ENCODE results near the gene CHAC1. TPM values are rescaled to one million over a fixed set of nuclear protein-coding genes. Genes with fewer than 3 reads are reported as not detected.

The CHAC1 gene
- polyA plus RNA-seq, 1 donor from 2014 or later, result 3.6 TPM

DNA sequence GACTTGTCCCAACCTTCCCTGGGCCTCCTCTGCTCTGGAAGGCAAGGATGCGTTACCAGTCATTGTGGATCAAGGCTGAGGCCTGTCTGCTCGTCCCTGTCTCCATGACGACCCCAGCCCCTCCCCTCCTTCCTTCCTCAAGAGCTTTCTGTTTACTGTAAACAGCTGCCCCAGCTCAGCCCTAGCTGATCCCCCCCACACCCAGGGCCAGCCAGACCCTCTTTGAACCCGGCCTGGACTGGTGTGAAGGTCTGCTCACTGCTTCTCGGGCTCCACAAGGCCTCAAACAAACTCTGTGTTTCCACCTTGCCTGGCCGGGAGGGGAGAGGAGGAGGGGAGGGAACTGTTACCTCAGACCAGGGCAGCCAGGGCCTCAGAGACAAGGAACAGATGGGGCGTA, 42.1 kb upstream of the CHAC1 start:
- H3K4me3 ChIP-seq (ENCODE audit: low read length), result no peak overlapping the region
- no peaks in the 10 kb centered on the region for H3K79me2 ChIP-seq (replicated peaks; ENCODE audit: insufficient read depth, low read length)
- H4K20me1 ChIP-seq (ENCODE audit: insufficient read depth), result no peaks in the 10 kb centered on the region
- no peak overlapping the region for H3K4me2 ChIP-seq (ENCODE audit: low read length)
- H3K27me3 ChIP-seq (ENCODE audit: insufficient read depth, low read depth, low read length), result no peaks in the 10 kb centered on the region
- H3K36me3 ChIP-seq (ENCODE audit: insufficient read depth, low read length), result no peaks in the 10 kb centered on the region
- H3K9me3 ChIP-seq (ENCODE audit: low read length), result no peaks in the 10 kb centered on the region
- H3K27ac ChIP-seq (ENCODE audit: low read length), result no peak overlapping the region
- TF ChIP-seq EP300 (conservative IDR thresholded peaks at IDR 0.05; ENCODE audit: poor library complexity, severe bottlenecking) (no peak), RAD21 (conservative IDR thresholded peaks at IDR 0.05) (no peak), TAF1 (IDR thresholded peaks at IDR 0.05; ENCODE audit: low read depth) (no peak), POLR2AphosphoS5 (IDR thresholded peaks at IDR 0.05) (no peak), EZH2 (IDR thresholded peaks at IDR 0.05; ENCODE audit: borderline replicate concordance, insufficient read depth, low read length, poor library complexity, severe bottlenecking) (no peak), SMC3 (conservative IDR thresholded peaks at IDR 0.05; ENCODE audit: poor library complexity) (no peak), MXI1 (conservative IDR thresholded peaks at IDR 0.05; ENCODE audit: poor library complexity, severe bottlenecking) (no peak)
- TF ChIP-seq, protein P1, sequence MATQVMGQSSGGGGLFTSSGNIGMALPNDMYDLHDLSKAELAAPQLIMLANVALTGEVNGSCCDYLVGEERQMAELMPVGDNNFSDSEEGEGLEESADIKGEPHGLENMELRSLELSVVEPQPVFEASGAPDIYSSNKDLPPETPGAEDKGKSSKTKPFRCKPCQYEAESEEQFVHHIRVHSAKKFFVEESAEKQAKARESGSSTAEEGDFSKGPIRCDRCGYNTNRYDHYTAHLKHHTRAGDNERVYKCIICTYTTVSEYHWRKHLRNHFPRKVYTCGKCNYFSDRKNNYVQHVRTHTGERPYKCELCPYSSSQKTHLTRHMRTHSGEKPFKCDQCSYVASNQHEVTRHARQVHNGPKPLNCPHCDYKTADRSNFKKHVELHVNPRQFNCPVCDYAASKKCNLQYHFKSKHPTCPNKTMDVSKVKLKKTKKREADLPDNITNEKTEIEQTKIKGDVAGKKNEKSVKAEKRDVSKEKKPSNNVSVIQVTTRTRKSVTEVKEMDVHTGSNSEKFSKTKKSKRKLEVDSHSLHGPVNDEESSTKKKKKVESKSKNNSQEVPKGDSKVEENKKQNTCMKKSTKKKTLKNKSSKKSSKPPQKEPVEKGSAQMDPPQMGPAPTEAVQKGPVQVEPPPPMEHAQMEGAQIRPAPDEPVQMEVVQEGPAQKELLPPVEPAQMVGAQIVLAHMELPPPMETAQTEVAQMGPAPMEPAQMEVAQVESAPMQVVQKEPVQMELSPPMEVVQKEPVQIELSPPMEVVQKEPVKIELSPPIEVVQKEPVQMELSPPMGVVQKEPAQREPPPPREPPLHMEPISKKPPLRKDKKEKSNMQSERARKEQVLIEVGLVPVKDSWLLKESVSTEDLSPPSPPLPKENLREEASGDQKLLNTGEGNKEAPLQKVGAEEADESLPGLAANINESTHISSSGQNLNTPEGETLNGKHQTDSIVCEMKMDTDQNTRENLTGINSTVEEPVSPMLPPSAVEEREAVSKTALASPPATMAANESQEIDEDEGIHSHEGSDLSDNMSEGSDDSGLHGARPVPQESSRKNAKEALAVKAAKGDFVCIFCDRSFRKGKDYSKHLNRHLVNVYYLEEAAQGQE (IDR thresholded peaks at IDR 0.05; ENCODE audit: borderline replicate concordance), result no peak
- TF ChIP-seq, protein P2, sequence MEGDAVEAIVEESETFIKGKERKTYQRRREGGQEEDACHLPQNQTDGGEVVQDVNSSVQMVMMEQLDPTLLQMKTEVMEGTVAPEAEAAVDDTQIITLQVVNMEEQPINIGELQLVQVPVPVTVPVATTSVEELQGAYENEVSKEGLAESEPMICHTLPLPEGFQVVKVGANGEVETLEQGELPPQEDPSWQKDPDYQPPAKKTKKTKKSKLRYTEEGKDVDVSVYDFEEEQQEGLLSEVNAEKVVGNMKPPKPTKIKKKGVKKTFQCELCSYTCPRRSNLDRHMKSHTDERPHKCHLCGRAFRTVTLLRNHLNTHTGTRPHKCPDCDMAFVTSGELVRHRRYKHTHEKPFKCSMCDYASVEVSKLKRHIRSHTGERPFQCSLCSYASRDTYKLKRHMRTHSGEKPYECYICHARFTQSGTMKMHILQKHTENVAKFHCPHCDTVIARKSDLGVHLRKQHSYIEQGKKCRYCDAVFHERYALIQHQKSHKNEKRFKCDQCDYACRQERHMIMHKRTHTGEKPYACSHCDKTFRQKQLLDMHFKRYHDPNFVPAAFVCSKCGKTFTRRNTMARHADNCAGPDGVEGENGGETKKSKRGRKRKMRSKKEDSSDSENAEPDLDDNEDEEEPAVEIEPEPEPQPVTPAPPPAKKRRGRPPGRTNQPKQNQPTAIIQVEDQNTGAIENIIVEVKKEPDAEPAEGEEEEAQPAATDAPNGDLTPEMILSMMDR (IDR thresholded peaks at IDR 0.05; ENCODE audit: poor library complexity, severe bottlenecking), result no peak
- no peaks in the 10 kb centered on the region for H3F3A ChIP-seq (ENCODE audit: insufficient read depth, low read length, poor library complexity, severe bottlenecking)
- no peak overlapping the region for H2AFZ ChIP-seq (ENCODE audit: low read depth, low read length)
- H3K9me2 ChIP-seq (ENCODE audit: insufficient read depth, low read length), result no peaks in the 10 kb centered on the region
- H3K9ac ChIP-seq (ENCODE audit: low read length), result no peak overlapping the region

DNA sequence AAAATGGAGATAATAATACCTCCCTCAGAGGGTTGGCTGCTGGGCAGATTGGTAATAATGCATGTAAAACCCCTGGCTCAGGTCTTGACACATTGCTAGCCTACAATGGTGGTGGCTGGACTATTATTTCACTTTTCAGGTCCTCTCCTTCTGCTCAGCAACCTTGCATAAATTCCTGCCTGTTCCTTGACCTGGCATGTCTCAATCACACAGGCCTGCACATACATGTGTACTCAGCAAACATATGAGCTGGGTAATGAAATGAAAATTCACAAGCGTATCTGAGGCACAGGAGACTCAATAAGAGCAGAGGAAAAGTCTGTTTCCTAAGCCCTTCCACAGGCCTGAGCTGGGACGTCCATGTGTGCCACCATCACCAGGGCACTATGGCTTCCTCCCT, 41.6 kb upstream of the CHAC1 start:
- no peaks in the 10 kb centered on the region for H3K79me2 ChIP-seq (replicated peaks; ENCODE audit: insufficient read depth, low read length)
- H3K27me3 ChIP-seq (ENCODE audit: insufficient read depth, low read depth, low read length), result no peaks in the 10 kb centered on the region
- no peaks in the 10 kb centered on the region for H3K36me3 ChIP-seq (ENCODE audit: insufficient read depth, low read length)
- H3K4me2 ChIP-seq (ENCODE audit: low read length), result no peak overlapping the region
- no peak for TF ChIP-seq EZH2 (IDR thresholded peaks at IDR 0.05; ENCODE audit: borderline replicate concordance, insufficient read depth, low read length, poor library complexity, severe bottlenecking)
- no peak overlapping the region for H3K4me3 ChIP-seq (ENCODE audit: low read length)
- no peaks in the 10 kb centered on the region for H3K9me2 ChIP-seq (ENCODE audit: insufficient read depth, low read length)
- H2AFZ ChIP-seq (ENCODE audit: low read depth, low read length), result no peak overlapping the region
- H3K9ac ChIP-seq (ENCODE audit: low read length), result no peak overlapping the region
- H3K9me3 ChIP-seq (ENCODE audit: low read length), result no peaks in the 10 kb centered on the region
- no peaks in the 10 kb centered on the region for H3F3A ChIP-seq (ENCODE audit: insufficient read depth, low read length, poor library complexity, severe bottlenecking)
- H3K27ac ChIP-seq (ENCODE audit: low read length), result no peak overlapping the region
- H4K20me1 ChIP-seq (ENCODE audit: insufficient read depth), result no peaks in the 10 kb centered on the region

DNA sequence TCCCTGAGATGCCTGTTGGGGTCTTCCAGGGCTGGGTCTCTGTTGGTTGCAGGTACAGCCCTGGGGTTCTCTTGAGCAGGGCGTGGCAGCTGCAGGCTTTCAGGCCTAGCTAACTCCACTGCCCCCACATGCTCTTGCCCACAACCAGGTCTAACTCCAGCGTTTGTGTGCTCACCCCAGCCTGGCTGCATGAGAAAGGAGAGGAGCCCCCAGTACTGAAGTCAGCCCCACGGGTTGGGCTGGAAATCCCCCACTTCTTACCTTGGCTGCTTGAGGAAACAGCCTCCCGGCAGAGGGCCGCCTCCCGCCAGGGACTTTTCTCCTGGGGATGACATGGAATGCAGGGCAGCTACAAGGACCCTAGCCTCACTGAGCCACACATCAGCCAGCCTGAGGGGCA, 40.8 kb upstream of the CHAC1 start:
- Histone ChIP-seq H3K4me3 (ENCODE audit: low read length) (no peak overlapping the region), H3K9me2 (ENCODE audit: insufficient read depth, low read length) (no peaks in the 10 kb centered on the region), H3K4me2 (ENCODE audit: low read length) (no peak overlapping the region), H2AFZ (ENCODE audit: low read depth, low read length) (no peak overlapping the region), H3K9me3 (ENCODE audit: low read length) (no peaks in the 10 kb centered on the region), H3K36me3 (ENCODE audit: insufficient read depth, low read length) (no peaks in the 10 kb centered on the region), H3F3A (ENCODE audit: insufficient read depth, low read length, poor library complexity, severe bottlenecking) (no peaks in the 10 kb centered on the region), H4K20me1 (ENCODE audit: insufficient read depth) (no peaks in the 10 kb centered on the region), H3K9ac (ENCODE audit: low read length) (no peak overlapping the region), H3K79me2 (replicated peaks; ENCODE audit: insufficient read depth, low read length) (no peaks in the 10 kb centered on the region), H3K27me3 (ENCODE audit: insufficient read depth, low read depth, low read length) (no peaks in the 10 kb centered on the region), H3K27ac (ENCODE audit: low read length) (no peak overlapping the region)
- TF ChIP-seq TAF1 (IDR thresholded peaks at IDR 0.05; ENCODE audit: low read depth) (no peak), POLR2AphosphoS5 (IDR thresholded peaks at IDR 0.05) (no peak), EZH2 (IDR thresholded peaks at IDR 0.05; ENCODE audit: borderline replicate concordance, insufficient read depth, low read length, poor library complexity, severe bottlenecking) (no peak), SMC3 (conservative IDR thresholded peaks at IDR 0.05; ENCODE audit: poor library complexity) (no peak)
- TF ChIP-seq, protein P2 (IDR thresholded peaks at IDR 0.05; ENCODE audit: poor library complexity, severe bottlenecking), result no peak

Measured in neural cell (in vitro differentiated cells).